IMR-90 (cell line): ENCODE measurements around the gene TBC1D22B. TPM values are rescaled to one million over a fixed set of nuclear protein-coding genes. Genes with fewer than 3 reads are reported as not detected.

Experiments
- ATAC-seq: fragments of 200-7000 bp; cut with Tn5 transposase; 2 replicates; pipeline ENCODE4 v1.9.1; 2020; ENCODE audit warnings: low read depth, mild to moderate bottlenecking, moderate library complexity
- BruUV-seq: library from RNA; stranded (reverse); fragments of 400-500 nt; replicated peaks from 2 replicates; lab custom pipeline; 2021; lab: Mats Ljungman, UMichigan
- CTCF ChIA-PET: fragments of 300-600 bp; formaldehyde crosslinking; extraction: SDS; loops from one replicate; lab custom pipeline; 2021; ENCODE audit warnings: antibody characterized with exemption; lab: Yijun Ruan, JAX
- POLR2A ChIA-PET: fragments of 300-600 bp; sonication (Branson Sonifier 250); formaldehyde crosslinking; loops from one replicate; lab custom pipeline; 2022; ENCODE audit warnings: antibody characterized with exemption; ENCODE audit not compliant: unreplicated experiment; lab: Charles Lee
- DNase-seq: peaks from one replicate; pipeline ENCODE4 v3.0.0; 2013
- H2AFZ ChIP-seq: replicated peaks from 2 replicates; pipeline ENCODE3; 2013; ENCODE audit warnings: low read length, mild to moderate bottlenecking; ENCODE audit not compliant: poor library complexity
- H2AK5ac ChIP-seq: 2 replicates; pipeline ENCODE4 v1.6.1; 2013; ENCODE audit warnings: low read depth, low read length, inconsistent platforms
- H2AK9ac ChIP-seq: replicated peaks from 2 replicates; pipeline ENCODE3; 2013; ENCODE audit warnings: mild to moderate bottlenecking, low read depth, low read length, moderate library complexity; ENCODE audit not compliant: poor library complexity
- H2BK120ac ChIP-seq: 2 replicates; pipeline ENCODE4 v1.6.1; 2013; ENCODE audit warnings: low read depth, low read length, inconsistent platforms
- H2BK15ac ChIP-seq: 3 replicates; pipeline ENCODE4 v1.6.1; 2013; ENCODE audit warnings: low read depth, low read length, inconsistent platforms
- H2BK20ac ChIP-seq: 2 replicates; pipeline ENCODE4 v1.6.1; 2013; ENCODE audit warnings: low read depth, mild to moderate bottlenecking, inconsistent platforms, low read length, moderate library complexity
- H2BK5ac ChIP-seq: 2 replicates; pipeline ENCODE4 v1.6.1; 2013; ENCODE audit warnings: mild to moderate bottlenecking, low read depth, low read length, inconsistent platforms; ENCODE audit not compliant: poor library complexity, severe bottlenecking
- H3K14ac ChIP-seq: replicated peaks from 2 replicates; pipeline ENCODE4 v1.6.1; 2013; ENCODE audit warnings: low read depth, low read length, inconsistent platforms
- H3K18ac ChIP-seq: 2 replicates; pipeline ENCODE4 v1.6.1; 2013; ENCODE audit warnings: low read depth, low read length, control low read depth
- H3K23ac ChIP-seq: 2 replicates; pipeline ENCODE4 v1.6.1; 2013; ENCODE audit warnings: low read depth, low read length, inconsistent platforms
- H3K27ac ChIP-seq: 2 replicates; pipeline ENCODE4 v1.5.1; 2013; ENCODE audit warnings: mild to moderate bottlenecking, control low read depth, low read length; ENCODE audit not compliant: insufficient read depth
- H3K27me3 ChIP-seq: 2 replicates; pipeline ENCODE4 v1.6.1; 2013; ENCODE audit warnings: low read length; ENCODE audit not compliant: control insufficient read depth, insufficient read depth
- H3K36me3 ChIP-seq: 2 replicates; pipeline ENCODE4 v1.6.1; 2013; ENCODE audit warnings: low read length, mixed read lengths; ENCODE audit not compliant: control insufficient read depth, insufficient read depth
- H3K4ac ChIP-seq: 2 replicates; pipeline ENCODE4 v1.6.1; 2013; ENCODE audit warnings: low read depth, low read length, inconsistent platforms
- H3K4me1 ChIP-seq: 2 replicates; pipeline ENCODE4 v1.6.1; 2013; ENCODE audit warnings: low read length, mixed read lengths; ENCODE audit not compliant: control insufficient read depth, insufficient read depth
- H3K4me2 ChIP-seq: 2 replicates; pipeline ENCODE4 v1.6.1; 2013; ENCODE audit warnings: low read depth, mild to moderate bottlenecking, control low read depth, low read length, moderate library complexity
- H3K4me3 ChIP-seq: 2 replicates; pipeline ENCODE4 v1.5.1; 2013; ENCODE audit warnings: low read depth, mild to moderate bottlenecking, control low read depth, low read length, moderate library complexity; ENCODE audit not compliant: insufficient read depth
- H3K56ac ChIP-seq: 2 replicates; pipeline ENCODE4 v1.6.1; 2013; ENCODE audit warnings: low read length, inconsistent platforms; ENCODE audit not compliant: insufficient read depth; ENCODE audit errors: extremely low read depth
- H3K79me1 ChIP-seq, 2 experiments: 2 replicates each; pipeline ENCODE4 v1.6.1; 2013; ENCODE audit warnings: low read length in 2 of 2, inconsistent platforms in 1 of 2, low read depth in 1 of 2
- H3K9ac ChIP-seq: 2 replicates; pipeline ENCODE4 v1.6.1; 2013; ENCODE audit warnings: low read depth, low read length, control low read depth
- H3K9me1 ChIP-seq: 2 replicates; pipeline ENCODE4 v1.6.1; 2013; ENCODE audit warnings: low read length, inconsistent platforms; ENCODE audit not compliant: insufficient read depth
- H3K9me3 ChIP-seq: 2 replicates; pipeline ENCODE4 v1.6.1; 2013; ENCODE audit warnings: low read length; ENCODE audit not compliant: control insufficient read depth, insufficient read depth
- H4K20me1 ChIP-seq: 2 replicates; pipeline ENCODE4 v1.6.1; 2013; ENCODE audit warnings: low read length, inconsistent platforms; ENCODE audit not compliant: insufficient read depth
- H4K5ac ChIP-seq: 2 replicates; pipeline ENCODE4 v1.6.1; 2013; ENCODE audit warnings: mild to moderate bottlenecking, low read depth, low read length, control low read depth
- H4K8ac ChIP-seq, 2 experiments: 2 replicates each; pipeline ENCODE4 v1.6.1; 2013; ENCODE audit warnings: low read depth in 2 of 2, low read length in 2 of 2, control low read depth in 1 of 2, inconsistent platforms in 1 of 2
- H4K91ac ChIP-seq: 2 replicates; pipeline ENCODE4 v1.6.1; 2013; ENCODE audit warnings: low read depth, low read length, inconsistent platforms; ENCODE audit not compliant: insufficient read depth
- BHLHE40 ChIP-seq: fragments of 150-350 bp; IDR thresholded peaks from 2 replicates; pipeline ENCODE4 v1.6.1; 2016; ENCODE audit warnings: mild to moderate bottlenecking, low read depth, low read length
- CEBPB ChIP-seq: IDR thresholded peaks from 2 replicates; pipeline ENCODE4 v1.6.1; 2012; ENCODE audit warnings: low read depth, low read length, improper control_type of control experiment
- CHD1 ChIP-seq: IDR thresholded peaks from 2 replicates; pipeline ENCODE4 v1.6.1; 2012; ENCODE audit warnings: low read depth, low read length, improper control_type of control experiment
- FOS ChIP-seq: fragments of 150-350 bp; IDR thresholded peaks from 2 replicates; pipeline ENCODE4 v1.6.1; 2016; ENCODE audit warnings: low read depth, low read length
- MAFK ChIP-seq: IDR thresholded peaks from 2 replicates; pipeline ENCODE4 v1.6.1; 2012; ENCODE audit warnings: low read depth, low read length, improper control_type of control experiment
- MAZ ChIP-seq: IDR thresholded peaks from 2 replicates; pipeline ENCODE4 v1.6.1; 2012; ENCODE audit warnings: low read depth, mild to moderate bottlenecking, low read length, improper control_type of control experiment, moderate library complexity, borderline replicate concordance
- MXI1 ChIP-seq: IDR thresholded peaks from 2 replicates; pipeline ENCODE4 v1.6.1; 2012; ENCODE audit warnings: low read depth, mild to moderate bottlenecking, low read length, moderate library complexity, borderline replicate concordance
- NFE2L2 ChIP-seq: fragments of 150-350 bp; IDR thresholded peaks from 2 replicates; pipeline ENCODE4 v1.6.1; 2016; ENCODE audit warnings: low read depth, mild to moderate bottlenecking, low read length
- POLR2A ChIP-seq: IDR thresholded peaks from 2 replicates; pipeline ENCODE4 v1.6.1; 2012; ENCODE audit warnings: mild to moderate bottlenecking, low read depth, low read length
- RAD21 ChIP-seq: IDR thresholded peaks from 2 replicates; pipeline ENCODE4 v1.6.1; 2012; ENCODE audit warnings: low read length, improper control_type of control experiment
- RCOR1 ChIP-seq: IDR thresholded peaks from 2 replicates; pipeline ENCODE4 v1.6.1; 2012; ENCODE audit warnings: mild to moderate bottlenecking, low read length, improper control_type of control experiment; ENCODE audit not compliant: insufficient replicate concordance
- RFX5 ChIP-seq: IDR thresholded peaks from 2 replicates; pipeline ENCODE4 v1.8.0; 2012; ENCODE audit warnings: low read depth, mild to moderate bottlenecking, low read length, moderate library complexity
- SMC3 ChIP-seq: fragments of 150-350 bp; IDR thresholded peaks from 2 replicates; pipeline ENCODE4 v1.6.1; 2016; ENCODE audit warnings: low read depth, mild to moderate bottlenecking, antibody characterized with exemption, low read length, moderate library complexity
- dilution Hi-C: fragments of 300-500 bp; cut with HindIII; formaldehyde crosslinking; loops from one replicate; pipeline ENCODE4 v1.14.3; 2018; ENCODE audit warnings: low sequenced_read_pairs; ENCODE audit not compliant: unreplicated experiment
- in situ Hi-C: fragments of 300-500 bp; cut with MboI; formaldehyde crosslinking; loops from 3 replicates; pipeline ENCODE4 v1.14.3; 2019; ENCODE audit warnings: low sequenced_read_pairs, inconsistent platforms, mixed read lengths
- intact Hi-C: fragments of 100-400 bp; cut with micrococcal nuclease; formaldehyde crosslinking; loops from 2 replicates; pipeline ENCODE4 v1.10.0; 2022
- polyA plus RNA-seq, 3 experiments: library from polyadenylated mRNA; depleted of rRNA; stranded (reverse); fragments of >200 nt; gene quantifications; 2 replicates each; pipeline ENCODE4 v1.2.3, GENCODE V29; 2012; ENCODE audit warnings: low replicate concordance in 1 of 3
- total RNA-seq: library from RNA; depleted of rRNA; stranded (reverse); fragments of >200 nt; gene quantifications from 2 replicates; pipeline ENCODE4 v1.2.3, GENCODE V29; 2012
- TF ChIP-seq, protein P1 (sequence below): fragments of 150-350 bp; IDR thresholded peaks from 2 replicates; pipeline ENCODE4 v1.6.1; 2017; ENCODE audit warnings: mild to moderate bottlenecking, antibody characterized with exemption, low read length, low read depth
- TF ChIP-seq, protein P2 (sequence below): fragments of 150-350 bp; IDR thresholded peaks from 2 replicates; pipeline ENCODE4 v1.6.1; 2016; ENCODE audit warnings: low read depth, mild to moderate bottlenecking, low read length, moderate library complexity, borderline replicate concordance
- TF ChIP-seq, protein P3 (sequence below): conservative IDR thresholded peaks from 2 replicates; pipeline ENCODE4 v1.5.1; 2012; ENCODE audit warnings: mild to moderate bottlenecking, low read depth, low read length, improper control_type of control experiment

The TBC1D22B gene
- total and polyA plus RNA-seq, 2 of the 4 experiments (the other 2 are of a cell fraction), result 6.6 to 7.5 TPM

DNA sequence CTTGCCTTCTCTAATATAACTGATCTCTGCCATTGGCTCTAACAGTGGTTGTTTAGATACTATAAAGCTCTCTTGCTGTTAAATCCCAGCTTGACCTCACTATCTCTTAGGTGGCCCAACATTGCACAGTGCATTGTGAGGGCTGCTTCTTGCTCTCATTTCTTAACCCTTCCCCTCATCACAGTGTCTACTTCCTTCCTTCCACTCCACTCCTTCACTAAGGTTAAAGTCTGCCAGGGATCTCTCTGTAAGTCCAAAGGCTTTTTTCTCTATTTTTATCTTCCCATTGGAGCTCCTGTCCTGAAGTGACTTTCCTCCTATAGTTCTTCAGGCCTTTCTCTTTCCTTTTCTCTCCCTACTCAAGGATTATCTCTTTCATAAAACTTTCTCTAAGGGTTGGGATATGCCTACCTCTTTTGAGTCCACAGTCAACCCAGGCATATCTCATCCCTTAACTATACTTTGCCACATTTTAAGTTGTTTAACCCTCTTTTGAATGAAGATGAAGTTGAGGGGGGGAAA is 4.0 kb upstream of the TBC1D22B start:
- Histone ChIP-seq H3K36me3 (no peaks in the 10 kb centered on the region), H2BK5ac (peak overlapping the region; percentile 25), H3K9ac (no peak overlapping the region), H4K8ac (peak overlapping the region in 1 of 2 experiments; percentile 43; a peak in 1 of 4 replicates), H4K91ac (no peak overlapping the region), H3K79me1 (peaks cover 8 to 14% of the 10 kb centered on the region in 2 experiments), H2AK9ac (no peak overlapping the region), H3K18ac (peak overlapping the region; percentile 9; the same call in 1 of the 2 replicates), H3K9me1 (no peaks in the 10 kb centered on the region), H3K4me2 (no peak overlapping the region; the same call in 1 of the 2 replicates), H3K56ac (no peak overlapping the region), H4K5ac (peak overlapping the region; percentile 18; the same call in 1 of the 2 replicates), H2AK5ac (peak overlapping the region; percentile 11; the same call in 1 of the 2 replicates), H2AFZ (no peak overlapping the region), H3K9me3 (peaks cover 7% of the 10 kb centered on the region; the same call in 1 of the 2 replicates), H3K23ac (no peak overlapping the region), H3K4ac (peak overlapping the region; percentile 9; the same call in 1 of the 2 replicates), H2BK120ac (no peak overlapping the region), H2BK20ac (peak overlapping the region; percentile 38; the same call in 1 of the 2 replicates), H4K20me1 (no peaks in the 10 kb centered on the region), H2BK15ac (peak overlapping the region; percentile 30; the same call in 1 of the 3 replicates), H3K14ac (no peak overlapping the region; the same call in 1 of the 2 replicates), H3K4me3 (no peak overlapping the region), H3K4me1 (peaks cover 4% of the 10 kb centered on the region), H3K27ac (no peak overlapping the region), H3K27me3 (no peaks in the 10 kb centered on the region)
- intact Hi-C loops, result no loop called here
- in situ Hi-C loops, result no loop called here
- no peak for DNase-seq
- dilution Hi-C loops, result no loop called here
- ChIA-PET POLR2A (no interaction called here), CTCF (no interaction called here)
- TF ChIP-seq POLR2A (no peak), MAFK (no peak), FOS (no peak), CHD1 (no peak), SMC3 (no peak), CEBPB (no peak), NFE2L2 (no peak), RAD21 (no peak), MAZ (no peak), BHLHE40 (no peak), RFX5 (no peak), MXI1 (no peak), RCOR1 (no peak)
- TF ChIP-seq, protein P1, sequence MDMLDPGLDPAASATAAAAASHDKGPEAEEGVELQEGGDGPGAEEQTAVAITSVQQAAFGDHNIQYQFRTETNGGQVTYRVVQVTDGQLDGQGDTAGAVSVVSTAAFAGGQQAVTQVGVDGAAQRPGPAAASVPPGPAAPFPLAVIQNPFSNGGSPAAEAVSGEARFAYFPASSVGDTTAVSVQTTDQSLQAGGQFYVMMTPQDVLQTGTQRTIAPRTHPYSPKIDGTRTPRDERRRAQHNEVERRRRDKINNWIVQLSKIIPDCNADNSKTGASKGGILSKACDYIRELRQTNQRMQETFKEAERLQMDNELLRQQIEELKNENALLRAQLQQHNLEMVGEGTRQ, result no peak
- TF ChIP-seq, protein P2, sequence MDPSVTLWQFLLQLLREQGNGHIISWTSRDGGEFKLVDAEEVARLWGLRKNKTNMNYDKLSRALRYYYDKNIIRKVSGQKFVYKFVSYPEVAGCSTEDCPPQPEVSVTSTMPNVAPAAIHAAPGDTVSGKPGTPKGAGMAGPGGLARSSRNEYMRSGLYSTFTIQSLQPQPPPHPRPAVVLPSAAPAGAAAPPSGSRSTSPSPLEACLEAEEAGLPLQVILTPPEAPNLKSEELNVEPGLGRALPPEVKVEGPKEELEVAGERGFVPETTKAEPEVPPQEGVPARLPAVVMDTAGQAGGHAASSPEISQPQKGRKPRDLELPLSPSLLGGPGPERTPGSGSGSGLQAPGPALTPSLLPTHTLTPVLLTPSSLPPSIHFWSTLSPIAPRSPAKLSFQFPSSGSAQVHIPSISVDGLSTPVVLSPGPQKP, result no peak
- TF ChIP-seq, protein P3, sequence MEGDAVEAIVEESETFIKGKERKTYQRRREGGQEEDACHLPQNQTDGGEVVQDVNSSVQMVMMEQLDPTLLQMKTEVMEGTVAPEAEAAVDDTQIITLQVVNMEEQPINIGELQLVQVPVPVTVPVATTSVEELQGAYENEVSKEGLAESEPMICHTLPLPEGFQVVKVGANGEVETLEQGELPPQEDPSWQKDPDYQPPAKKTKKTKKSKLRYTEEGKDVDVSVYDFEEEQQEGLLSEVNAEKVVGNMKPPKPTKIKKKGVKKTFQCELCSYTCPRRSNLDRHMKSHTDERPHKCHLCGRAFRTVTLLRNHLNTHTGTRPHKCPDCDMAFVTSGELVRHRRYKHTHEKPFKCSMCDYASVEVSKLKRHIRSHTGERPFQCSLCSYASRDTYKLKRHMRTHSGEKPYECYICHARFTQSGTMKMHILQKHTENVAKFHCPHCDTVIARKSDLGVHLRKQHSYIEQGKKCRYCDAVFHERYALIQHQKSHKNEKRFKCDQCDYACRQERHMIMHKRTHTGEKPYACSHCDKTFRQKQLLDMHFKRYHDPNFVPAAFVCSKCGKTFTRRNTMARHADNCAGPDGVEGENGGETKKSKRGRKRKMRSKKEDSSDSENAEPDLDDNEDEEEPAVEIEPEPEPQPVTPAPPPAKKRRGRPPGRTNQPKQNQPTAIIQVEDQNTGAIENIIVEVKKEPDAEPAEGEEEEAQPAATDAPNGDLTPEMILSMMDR, result no peak
- ATAC-seq, result no peak
- no TSS peak for BruUV-seq
